Activated T-helper 2 cell treated with anti-CD3 and anti-CD28 coated beads, Interferon-gamma antibody, Interleukin-2, Interleukin-4, amounts not matched to agents 10 μg/mL and 5 μg/mL and 100 μg/mL, durations not matched to agents 14 hours and 24 hours and 36 hours (primary cell): ENCODE results near the gene IGLL5. TPM values are rescaled to one million over a fixed set of nuclear protein-coding genes. Genes with fewer than 3 reads are reported as not detected.

Experiments used
- DNase-seq: peaks from one replicate; pipeline ENCODE4 v3.0.0; 2021; ENCODE audit warnings: low spot score
- H3K27ac Mint-ChIP-seq: one replicate; pipeline ENCODE4 v1.8.0; 2021; ENCODE audit warnings: mixed read lengths
- H3K27me3 Mint-ChIP-seq: one replicate; pipeline ENCODE4 v1.8.0; 2021; ENCODE audit warnings: low read depth, mixed read lengths
- H3K36me3 Mint-ChIP-seq: one replicate; pipeline ENCODE4 v1.8.0; 2021; ENCODE audit warnings: low read depth, mixed read lengths
- H3K4me1 Mint-ChIP-seq: one replicate; pipeline ENCODE4 v1.8.0; 2021; ENCODE audit warnings: low read depth, mixed read lengths
- H3K4me3 Mint-ChIP-seq: one replicate; pipeline ENCODE4 v1.8.0; 2021; ENCODE audit warnings: low read depth, mild to moderate bottlenecking, moderate library complexity, mixed read lengths
- H3K9me3 Mint-ChIP-seq: one replicate; pipeline ENCODE4 v1.8.0; 2021; ENCODE audit warnings: mixed read lengths
- intact Hi-C: fragments of 100-400 bp; cut with micrococcal nuclease; formaldehyde crosslinking; loops from one replicate; pipeline ENCODE4 v1.15.1; 2023
- total RNA-seq: library from RNA; stranded (reverse); gene quantifications from 2 replicates; pipeline ENCODE4 v1.2.3, GENCODE V29; 2022

The IGLL5 gene
- total RNA-seq, 1 donor from 2014 or later = not detected

GRCh38 chr22:22928666-22929380, 41.2 kb downstream of the IGLL5 start:
- H3K4me1 Mint-ChIP-seq = peaks cover 23% of the 10 kb centered on the region

GRCh38 chr22:22929381-22930221, 42.0 kb downstream of the IGLL5 start:
- Mint-ChIP-seq H3K27me3 (no peaks in the 10 kb centered on the region), H3K9me3 (no peaks in the 10 kb centered on the region), H3K36me3 (no peaks in the 10 kb centered on the region), H3K4me3 (no peak overlapping the region), H3K27ac (no peak overlapping the region), H3K4me1 (peaks cover 23% of the 10 kb centered on the region)
- intact Hi-C loops = no loop called here
- DNase-seq = no peak

More at GRCh38 chr22:22928666-22929380, 41.2 kb downstream of the IGLL5 start:
- Mint-ChIP-seq H3K27me3 (no peaks in the 10 kb centered on the region), H3K36me3 (no peaks in the 10 kb centered on the region), H3K27ac (peak overlapping the region; percentile 50), H3K9me3 (no peaks in the 10 kb centered on the region), H3K4me3 (no peak overlapping the region)
- intact Hi-C loops = no loop called here
- DNase-seq = peak; percentile 72

- Mint-ChIP-seq H3K36me3 (no peaks in the 10 kb centered on the region), H3K9me3 (no peaks in the 10 kb centered on the region), H3K27me3 (no peaks in the 10 kb centered on the region), H3K4me3 (no peak overlapping the region), H3K27ac (no peak overlapping the region), H3K4me1 (peaks cover 24% of the 10 kb centered on the region)
- DNase-seq = no peak
- intact Hi-C loops = no loop called here
These were observed 42.5 kb downstream of the IGLL5 start for GRCh38 chr22:22930222-22930497.

- DNase-seq = no peak
- Mint-ChIP-seq H3K4me1 (peaks cover 28% of the 10 kb centered on the region), H3K27me3 (no peaks in the 10 kb centered on the region), H3K27ac (no peak overlapping the region), H3K36me3 (no peaks in the 10 kb centered on the region), H3K4me3 (no peak overlapping the region), H3K9me3 (no peaks in the 10 kb centered on the region)
- intact Hi-C loops = no loop called here
These were observed 43.2 kb downstream of the IGLL5 start for GRCh38 chr22:22930571-22931556.

GRCh38 chr22:22931557-22932270, 44.1 kb downstream of the IGLL5 start:
- Mint-ChIP-seq H3K4me3 (no peak overlapping the region), H3K4me1 (peaks cover 28% of the 10 kb centered on the region), H3K27ac (no peak overlapping the region), H3K36me3 (no peaks in the 10 kb centered on the region), H3K9me3 (no peaks in the 10 kb centered on the region), H3K27me3 (no peaks in the 10 kb centered on the region)
- intact Hi-C loops = no loop called here
- DNase-seq = no peak

GRCh38 chr22:22932512-22932941, 44.9 kb downstream of the IGLL5 start:
- Mint-ChIP-seq H3K27ac (no peak overlapping the region), H3K4me1 (peaks cover 25% of the 10 kb centered on the region), H3K27me3 (peaks cover 3% of the 10 kb centered on the region), H3K4me3 (no peak overlapping the region), H3K9me3 (no peaks in the 10 kb centered on the region), H3K36me3 (no peaks in the 10 kb centered on the region)
- no peak for DNase-seq
- intact Hi-C loops = no loop called here

- Mint-ChIP-seq H3K27ac (no peak overlapping the region), H3K36me3 (no peaks in the 10 kb centered on the region), H3K27me3 (peaks cover 3% of the 10 kb centered on the region), H3K4me1 (peaks cover 21% of the 10 kb centered on the region), H3K9me3 (no peaks in the 10 kb centered on the region), H3K4me3 (no peak overlapping the region)
- intact Hi-C loops = no loop called here
- DNase-seq = no peak
These were observed 45.6 kb downstream of the IGLL5 start for GRCh38 chr22:22933100-22933806.

- intact Hi-C loops = no loop called here
- no peak for DNase-seq
- Mint-ChIP-seq H3K9me3 (no peaks in the 10 kb centered on the region), H3K36me3 (no peaks in the 10 kb centered on the region), H3K27me3 (peaks cover 3% of the 10 kb centered on the region), H3K27ac (no peak overlapping the region), H3K4me3 (no peak overlapping the region), H3K4me1 (peaks cover 14% of the 10 kb centered on the region)
These were observed 46.4 kb downstream of the IGLL5 start for GRCh38 chr22:22933807-22934542.

- Mint-ChIP-seq H3K9me3 (no peaks in the 10 kb centered on the region), H3K4me3 (no peak overlapping the region), H3K27ac (no peak overlapping the region), H3K36me3 (no peaks in the 10 kb centered on the region), H3K27me3 (peaks cover 3% of the 10 kb centered on the region), H3K4me1 (peaks cover 7% of the 10 kb centered on the region)
- no peak for DNase-seq
- intact Hi-C loops = no loop called here
These were observed 47.0 kb downstream of the IGLL5 start for GRCh38 chr22:22934543-22935055.

- Mint-ChIP-seq H3K9me3 (no peaks in the 10 kb centered on the region), H3K36me3 (no peaks in the 10 kb centered on the region), H3K27me3 (peaks cover 3% of the 10 kb centered on the region), H3K4me3 (no peak overlapping the region), H3K27ac (no peak overlapping the region), H3K4me1 (peaks cover 5% of the 10 kb centered on the region)
- intact Hi-C loops = no loop called here
- DNase-seq = no peak
These were observed 47.5 kb downstream of the IGLL5 start for GRCh38 chr22:22935056-22935545.

- intact Hi-C loops = no loop called here
- H3K9me3 Mint-ChIP-seq = no peaks in the 10 kb centered on the region
- peaks cover 4% of the 10 kb centered on the region for H3K27me3 Mint-ChIP-seq
- peaks cover 5% of the 10 kb centered on the region for H3K4me1 Mint-ChIP-seq
- no peak for DNase-seq
- no peak overlapping the region for H3K27ac Mint-ChIP-seq
- no peaks in the 10 kb centered on the region for H3K36me3 Mint-ChIP-seq
- H3K4me3 Mint-ChIP-seq = no peak overlapping the region
These were observed 48.0 kb downstream of the IGLL5 start for GRCh38 chr22:22935546-22936157.
